ENCODE data around the gene MTHFR.

Gene MTHFR

GRCh38 chr1:11796036-11796828 is 9.5 kb downstream of the MTHFR start:
- no peak for DNase-seq

- DNase-seq: no peak
Observed at GRCh38 chr1:11795238-11795890, 10.4 kb downstream of the MTHFR start.

- no peak for DNase-seq
Observed at GRCh38 chr1:11794446-11795237, 11.1 kb downstream of the MTHFR start.

GRCh38 chr1:11793819-11794218 is 11.9 kb downstream of the MTHFR start:
- no peak for DNase-seq

GRCh38 chr1:11792106-11792505 is 13.7 kb downstream of the MTHFR start:
- no peak for DNase-seq

- DNase-seq: no peak
Observed at GRCh38 chr1:11790880-11791715, 14.7 kb downstream of the MTHFR start.

GRCh38 chr1:11790101-11790879 is 15.5 kb downstream of the MTHFR start:
- no peak for DNase-seq

GRCh38 chr1:11789126-11790067 is 16.4 kb downstream of the MTHFR start:
- no peak for DNase-seq

- no peak for DNase-seq
Observed at GRCh38 chr1:11788549-11789053, 17.2 kb downstream of the MTHFR start.

- DNase-seq: no peak
Observed at GRCh38 chr1:11787804-11788436, 17.8 kb downstream of the MTHFR start.

- DNase-seq: peak in 1 of 2 experiments; percentile 42
Observed at GRCh38 chr1:11787251-11787803, 18.4 kb downstream of the MTHFR start.

GRCh38 chr1:11786168-11786567 is 19.6 kb downstream of the MTHFR start:
- no peak for DNase-seq

GRCh38 chr1:11784993-11785769 is 20.6 kb downstream of the MTHFR start:
- DNase-seq: peak in 1 of 2 experiments; percentile 45

GRCh38 chr1:11784256-11784992 is 21.3 kb downstream of the MTHFR start:
- DNase-seq: no peak

- DNase-seq: no peak
Observed at GRCh38 chr1:11783556-11783955, 22.2 kb downstream of the MTHFR start.

- no peak for DNase-seq
Observed at GRCh38 chr1:11782127-11782708, 23.5 kb downstream of the MTHFR start.

GRCh38 chr1:11781297-11781696 is 24.5 kb downstream of the MTHFR start:
- DNase-seq: no peak

Data from NCI-H526 (cell line).